HG03159 (cell line): Measurements from ENCODE around the gene RPS6KL1.
A peak's percentile ranks its signal among the peaks of the same experiment; 100 is the strongest.

ENCODE experiments used
- ATAC-seq: cut with Tn5 transposase; IDR thresholded peaks from one replicate; pipeline ENCODE4 v1.9.1; 2021; ENCODE audit warnings: mild to moderate bottlenecking, moderate library complexity; ENCODE audit not compliant: unreplicated experiment

RPS6KL1 gene

GRCh38 chr14:74952697-74953484, 29.8 kb upstream of the RPS6KL1 start:
- no peak for ATAC-seq

DNA sequence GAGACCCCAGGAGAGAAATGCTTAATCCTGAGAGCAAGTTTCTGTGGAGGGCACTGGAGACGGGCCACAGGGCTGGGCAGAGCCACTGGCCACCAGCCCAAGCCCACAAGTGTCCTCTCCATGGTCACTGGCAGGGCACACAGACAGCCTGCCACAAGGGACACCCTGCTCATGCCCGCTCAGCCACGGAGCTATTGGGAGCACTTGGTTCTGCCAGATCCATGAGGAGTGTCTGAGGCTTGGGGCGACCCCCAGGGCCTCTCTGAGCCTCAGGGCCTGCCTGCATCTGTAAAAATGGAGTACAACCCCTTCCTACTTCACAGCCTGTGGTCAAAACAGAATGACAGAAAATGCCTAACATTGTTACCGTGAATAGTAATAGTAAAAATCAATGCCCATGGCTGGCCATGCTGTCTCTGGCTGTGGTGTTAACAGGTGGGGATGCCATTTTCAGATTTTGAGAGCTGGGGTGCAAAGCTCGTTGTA, 29.2 kb upstream of the RPS6KL1 start:
- ATAC-seq, result no peak

- no peak for ATAC-seq
These were observed 28.6 kb upstream of the RPS6KL1 start for GRCh38 chr14:74951443-74952179.

GRCh38 chr14:74950795-74951442, 27.9 kb upstream of the RPS6KL1 start:
- ATAC-seq, result no peak

DNA sequence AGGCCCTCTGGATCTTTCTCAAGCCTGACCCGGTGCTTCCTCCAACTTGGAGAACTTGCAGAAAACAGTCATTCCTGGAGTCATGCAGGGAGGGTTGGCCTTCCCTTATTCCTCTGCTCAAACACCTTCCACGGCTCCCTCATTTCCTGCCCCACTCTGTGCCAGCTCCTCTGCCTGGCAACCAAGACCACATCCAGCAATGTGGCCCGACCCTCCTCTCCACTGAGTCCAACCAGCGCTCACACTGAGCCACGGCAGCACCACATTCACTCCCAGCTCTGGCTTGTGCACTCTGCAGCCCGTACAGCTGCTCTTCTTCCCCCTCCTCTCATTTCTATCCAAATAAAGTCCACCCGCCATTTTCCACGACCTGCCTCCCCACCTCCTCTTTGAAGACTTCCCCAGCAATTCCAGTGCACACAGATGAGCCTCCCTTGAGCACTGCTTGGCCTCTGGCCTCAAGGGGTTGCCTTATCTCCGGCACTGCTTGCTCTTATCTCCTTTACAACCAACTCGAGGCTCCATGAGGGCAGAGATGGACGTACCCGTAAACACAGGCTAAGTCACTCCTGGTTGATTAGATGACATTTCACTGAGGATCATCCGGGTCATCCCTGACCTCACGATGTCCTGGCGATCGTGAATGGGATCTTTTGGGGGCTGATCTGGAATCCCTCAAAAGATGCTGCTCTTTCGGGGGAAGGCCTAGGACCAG, 27.0 kb upstream of the RPS6KL1 start:
- ATAC-seq, result no peak

DNA sequence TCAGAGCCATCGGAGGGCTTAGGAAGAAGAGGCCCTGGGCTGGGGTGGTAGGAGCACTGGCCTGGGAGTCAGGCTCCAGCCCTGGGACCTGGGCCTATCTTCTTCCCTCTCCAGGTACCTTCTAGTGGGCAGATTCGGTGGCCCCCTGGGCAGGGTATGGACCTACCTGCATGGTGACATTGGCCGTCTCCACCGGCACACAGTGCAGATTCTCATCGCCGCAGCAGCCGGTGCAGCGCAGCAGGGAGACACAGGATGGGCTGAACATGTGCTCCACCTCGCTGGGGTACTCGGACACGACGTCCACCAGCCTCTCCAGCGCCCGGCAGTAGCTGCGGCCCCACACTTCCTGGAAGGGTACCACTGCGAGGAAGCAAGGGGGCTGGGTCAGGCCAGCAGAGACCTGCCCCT, 26.1 kb upstream of the RPS6KL1 start:
- no peak for ATAC-seq

DNA sequence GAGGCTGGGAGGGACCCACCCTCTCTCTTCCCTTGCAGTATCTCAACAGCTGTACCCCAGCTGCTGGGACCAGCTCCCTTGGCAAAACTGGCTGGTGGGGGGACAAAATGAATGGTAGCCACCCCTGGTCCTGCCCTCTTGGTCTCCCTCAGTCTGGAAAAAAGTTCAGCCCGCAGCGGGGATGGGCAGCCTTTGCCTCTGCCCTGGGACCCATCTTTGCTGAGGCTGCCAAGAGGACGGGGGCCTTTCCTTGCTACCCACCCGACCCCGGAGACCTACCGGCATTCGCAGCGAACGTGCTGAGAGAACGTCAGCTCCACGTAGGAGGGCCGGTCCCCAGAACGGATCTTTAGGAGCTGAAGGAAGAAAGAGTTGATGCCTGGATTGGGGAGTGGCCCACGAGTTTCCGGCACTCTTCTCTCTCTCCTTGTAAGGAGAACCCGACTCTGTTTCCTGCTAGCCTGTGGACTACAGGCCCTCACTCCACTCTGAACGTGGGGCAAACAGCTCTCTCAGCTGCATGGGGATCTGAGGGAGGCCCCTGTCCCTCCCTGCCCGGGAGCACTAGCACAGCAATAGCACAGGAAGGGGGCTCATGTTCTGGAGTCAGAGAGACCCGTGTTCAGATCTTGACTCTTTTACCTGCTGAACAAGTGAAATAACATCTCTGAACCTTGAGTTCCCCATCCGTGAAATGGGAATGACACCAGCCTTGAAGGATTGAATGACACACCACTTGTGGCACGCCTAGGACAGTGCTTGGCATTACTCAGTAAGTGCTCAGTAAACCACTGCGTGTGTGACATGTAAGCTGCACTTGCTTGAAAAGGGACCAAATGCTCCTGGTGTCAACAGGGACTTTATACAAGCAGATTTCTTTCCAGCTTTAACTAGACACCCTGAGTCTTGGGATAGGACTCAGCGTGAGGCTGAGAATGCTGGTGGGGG, 25.4 kb upstream of the RPS6KL1 start:
- no peak for ATAC-seq

- no peak for ATAC-seq
These were observed 24.5 kb upstream of the RPS6KL1 start for GRCh38 chr14:74947353-74948227.

GRCh38 chr14:74946659-74947281, 23.7 kb upstream of the RPS6KL1 start:
- no peak for ATAC-seq

- ATAC-seq, result peak; percentile 49
These were observed 23.0 kb upstream of the RPS6KL1 start for GRCh38 chr14:74945852-74946658.

DNA sequence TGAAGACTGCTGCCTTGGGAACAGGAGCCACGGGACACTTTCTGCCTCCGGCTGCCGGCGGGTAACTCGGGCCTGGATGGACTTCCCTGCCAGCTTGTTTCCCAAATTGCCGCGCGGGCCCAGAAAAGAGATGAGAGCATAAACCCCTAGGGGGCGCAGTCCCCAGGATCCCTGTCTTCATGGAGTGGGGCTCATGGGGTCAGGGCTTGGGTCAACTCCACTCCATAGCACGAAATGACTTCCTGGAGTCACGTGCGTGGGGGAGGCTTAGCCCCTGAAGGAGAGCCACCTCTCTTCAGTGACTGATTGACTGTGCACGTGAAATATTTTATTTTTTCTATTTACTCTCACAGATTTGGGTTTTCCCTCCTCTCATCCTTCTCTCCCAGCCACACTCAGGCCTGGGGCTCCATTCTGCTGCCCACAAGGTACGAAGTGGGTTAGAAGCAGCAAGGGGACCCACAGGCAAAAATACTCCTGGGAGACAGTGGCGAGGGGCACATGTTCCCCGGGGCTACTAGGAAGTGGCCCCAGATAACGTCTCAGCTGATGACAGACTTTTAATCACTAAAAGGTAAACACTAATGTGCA, 22.3 kb upstream of the RPS6KL1 start:
- no peak for ATAC-seq

DNA sequence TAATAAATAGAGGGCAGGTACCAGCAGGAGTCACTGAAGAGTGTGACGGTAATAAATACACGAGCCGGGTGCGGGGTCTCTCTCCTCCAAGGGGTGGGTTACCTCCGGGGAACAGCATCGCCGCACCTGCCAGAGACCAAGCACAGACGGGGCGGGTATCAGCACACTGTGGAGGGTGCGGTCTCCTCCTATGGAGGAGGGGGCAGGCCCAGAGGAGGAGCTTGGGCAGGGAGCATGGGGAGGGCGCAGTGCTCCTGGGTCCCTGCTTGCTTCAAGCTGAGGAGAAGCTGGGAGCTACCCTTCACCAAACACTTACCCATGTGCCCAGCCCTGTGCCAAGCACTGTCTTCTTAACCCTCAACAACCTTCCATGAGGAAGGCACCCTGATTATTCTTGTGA, 19.5 kb upstream of the RPS6KL1 start:
- ATAC-seq, result no peak

GRCh38 chr14:74942181-74942580, 19.1 kb upstream of the RPS6KL1 start:
- no peak for ATAC-seq

- ATAC-seq, result no peak
These were observed 18.6 kb upstream of the RPS6KL1 start for GRCh38 chr14:74941676-74942097.

- no peak for ATAC-seq
These were observed 18.0 kb upstream of the RPS6KL1 start for GRCh38 chr14:74940956-74941565.

DNA sequence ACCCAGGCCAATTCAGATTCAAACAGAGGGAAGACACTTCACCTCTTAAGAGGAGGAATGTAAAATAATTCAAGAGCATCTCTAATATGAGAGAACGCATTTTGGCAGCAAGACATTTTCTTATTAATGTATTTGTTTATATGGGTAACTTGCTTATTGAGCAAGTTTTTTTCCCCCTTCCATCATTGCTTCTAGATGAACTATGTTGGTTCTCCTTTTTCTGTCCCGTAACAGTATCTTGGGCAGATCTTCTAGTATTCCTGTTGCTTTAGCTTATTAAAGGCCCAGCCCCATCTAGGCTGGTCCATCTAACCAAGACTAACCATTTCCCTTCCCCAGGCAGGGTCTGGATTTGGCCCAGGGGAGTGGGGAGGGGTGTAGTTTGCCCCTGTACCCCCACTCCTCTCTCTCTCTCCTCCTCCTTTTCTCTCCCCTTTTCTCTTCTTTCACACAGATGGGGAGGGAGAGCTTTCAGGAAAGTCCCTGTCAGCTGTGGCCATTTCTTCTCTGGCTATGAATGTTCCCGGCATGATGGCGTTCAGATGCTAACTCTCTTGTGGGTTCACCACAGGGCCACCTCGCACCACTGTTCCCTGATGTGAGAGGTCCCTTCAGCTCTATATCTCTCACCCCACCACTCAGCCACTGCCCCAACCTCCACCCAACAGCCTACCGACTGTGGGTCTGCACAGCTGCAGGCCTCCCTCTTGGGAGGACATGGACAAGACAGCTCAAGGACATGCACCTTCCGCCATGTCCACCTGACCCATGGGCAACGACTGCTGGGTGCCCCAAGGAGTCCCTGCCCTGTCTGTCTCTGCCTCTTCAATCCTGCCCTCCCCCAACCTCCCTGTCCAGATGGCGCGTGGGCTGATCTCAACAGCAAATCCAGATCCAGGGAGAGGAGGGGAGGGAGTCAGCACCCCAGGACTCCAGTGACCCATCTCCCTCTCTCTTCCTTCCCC, 15.8 kb upstream of the RPS6KL1 start:
- no peak for ATAC-seq
